Uterus (tissue), 4 donors: ENCODE data around the gene RAB3D. TPM values are rescaled to one million over a fixed set of nuclear protein-coding genes. Genes with fewer than 3 reads are reported as not detected.

Experiments
- DNase-seq, 2 donors: peaks; one replicate each; pipeline ENCODE4 v3.0.0-alpha.2; 2019 to 2020
- H3K27ac ChIP-seq, 2 donors: fragments of 200-600 bp; sonication (generic); 1 replicate in 1 of 2; 2 replicates in 1 of 2; pipeline ENCODE4 v1.5.1; 2016 to 2018
- H3K27me3 ChIP-seq, 2 donors: fragments of 200-600 bp; sonication (generic); one replicate each; pipeline ENCODE4 v1.5.1; 2018 to 2019; ENCODE audit warnings: control low read depth in 1 of 2
- H3K36me3 ChIP-seq, 2 donors: fragments of 200-600 bp; sonication (generic); one replicate each; pipeline ENCODE4 v1.5.1; 2019; ENCODE audit warnings: control low read depth in 1 of 2
- H3K4me1 ChIP-seq, 2 donors: fragments of 200-600 bp; sonication (generic); one replicate each; pipeline ENCODE4 v1.5.1; 2018 to 2019; ENCODE audit warnings: control low read depth in 1 of 2
- H3K4me3 ChIP-seq, 2 donors: fragments of 200-600 bp; sonication (generic); 1 replicate in 1 of 2; 2 replicates in 1 of 2; pipeline ENCODE4 v1.5.1; 2018 to 2019; ENCODE audit warnings: mild to moderate bottlenecking in 1 of 2
- H3K9me3 ChIP-seq, 2 donors: fragments of 200-600 bp; sonication (generic); one replicate each; pipeline ENCODE4 v1.5.1; 2019; ENCODE audit warnings: control low read depth in 1 of 2
- POLR2A ChIP-seq, 2 donors: fragments of 450-650 bp; IDR thresholded peaks; one replicate each; pipeline ENCODE4 v1.6.1; 2016; ENCODE audit warnings: antibody characterized with exemption in 2 of 2, mild to moderate bottlenecking in 1 of 2, moderate library complexity in 1 of 2
- intact Hi-C: fragments of 100-400 bp; cut with DNase I; formaldehyde crosslinking; loops from one replicate; pipeline ENCODE4 v1.15.1; 2023; ENCODE audit warnings: low total_unique reads
- total RNA-seq, 4 donors: library from RNA; depleted of rRNA in 3 of 4; stranded (reverse); fragments of >200 nt in 3 of 4; gene quantifications; one replicate each; pipeline versions ENCODE4 v1.1.0 to v1.2.4, GENCODE V29; 2014 to 2023
- TF ChIP-seq, protein P1 (sequence below), 4 experiments: fragments of 200-600 bp in 2 of 4; fragments of 450-650 bp in 2 of 4; sonication (generic) in 2 of 4; IDR thresholded peaks; one replicate each; pipeline ENCODE4 v1.5.1; 2016 to 2019; ENCODE audit warnings: antibody characterized with exemption in 4 of 4, mild to moderate bottlenecking in 2 of 4, moderate library complexity in 1 of 4
- donor health status: DM: yes; HTN: yes; CAD: no.

The RAB3D gene
- total RNA-seq, 4 donors from 2014 or later, result 14.3 to 61.6 (median 25.7) TPM

DNA sequence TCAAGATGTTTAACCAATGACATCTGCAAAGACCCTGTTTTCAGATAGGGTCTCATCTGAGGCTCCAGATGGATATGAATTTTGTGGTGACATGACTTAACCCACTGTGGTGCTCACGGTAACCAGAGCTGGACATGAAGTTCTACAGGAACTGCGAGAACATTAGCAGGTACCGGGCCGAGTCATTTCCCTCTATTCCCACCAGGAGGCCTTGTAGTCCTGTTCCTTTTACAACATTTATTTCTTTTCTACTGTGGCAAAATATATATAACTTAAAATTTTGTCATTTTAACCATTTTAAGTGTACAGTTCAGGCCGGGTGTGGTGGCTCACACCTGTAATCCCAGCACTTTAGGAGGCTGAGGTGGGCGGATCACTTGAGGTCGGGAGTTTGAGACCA is 51.1 kb downstream of the RAB3D start:
- intact Hi-C loops, result no loop called here
- Histone ChIP-seq H3K4me3 (no peak overlapping the region), H3K27ac (no peak overlapping the region), H3K27me3 (no peaks in the 10 kb centered on the region), H3K4me1 (no peaks in the 10 kb centered on the region), H3K9me3 (no peaks in the 10 kb centered on the region), H3K36me3 (no peaks in the 10 kb centered on the region)
- DNase-seq, result no peak
- TF ChIP-seq, protein P1, sequence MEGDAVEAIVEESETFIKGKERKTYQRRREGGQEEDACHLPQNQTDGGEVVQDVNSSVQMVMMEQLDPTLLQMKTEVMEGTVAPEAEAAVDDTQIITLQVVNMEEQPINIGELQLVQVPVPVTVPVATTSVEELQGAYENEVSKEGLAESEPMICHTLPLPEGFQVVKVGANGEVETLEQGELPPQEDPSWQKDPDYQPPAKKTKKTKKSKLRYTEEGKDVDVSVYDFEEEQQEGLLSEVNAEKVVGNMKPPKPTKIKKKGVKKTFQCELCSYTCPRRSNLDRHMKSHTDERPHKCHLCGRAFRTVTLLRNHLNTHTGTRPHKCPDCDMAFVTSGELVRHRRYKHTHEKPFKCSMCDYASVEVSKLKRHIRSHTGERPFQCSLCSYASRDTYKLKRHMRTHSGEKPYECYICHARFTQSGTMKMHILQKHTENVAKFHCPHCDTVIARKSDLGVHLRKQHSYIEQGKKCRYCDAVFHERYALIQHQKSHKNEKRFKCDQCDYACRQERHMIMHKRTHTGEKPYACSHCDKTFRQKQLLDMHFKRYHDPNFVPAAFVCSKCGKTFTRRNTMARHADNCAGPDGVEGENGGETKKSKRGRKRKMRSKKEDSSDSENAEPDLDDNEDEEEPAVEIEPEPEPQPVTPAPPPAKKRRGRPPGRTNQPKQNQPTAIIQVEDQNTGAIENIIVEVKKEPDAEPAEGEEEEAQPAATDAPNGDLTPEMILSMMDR (IDR thresholded peaks at IDR 0.05), result peak in 2 of 4 experiments; percentile 14 to 17
- no peak for TF ChIP-seq POLR2A (IDR thresholded peaks at IDR 0.05)

GRCh38 chr19:11286312-11286974 is 53.0 kb downstream of the RAB3D start:
- Histone ChIP-seq H3K36me3 (no peaks in the 10 kb centered on the region), H3K4me1 (no peaks in the 10 kb centered on the region), H3K27me3 (no peaks in the 10 kb centered on the region), H3K27ac (peak overlapping the region; percentile 11 to 50), H3K4me3 (no peak overlapping the region), H3K9me3 (no peaks in the 10 kb centered on the region)
- TF ChIP-seq, protein P1 (IDR thresholded peaks at IDR 0.05), result peak in 2 of 4 experiments; percentile 29 to 31
- no peak for TF ChIP-seq POLR2A (IDR thresholded peaks at IDR 0.05)
- intact Hi-C loops, result no loop called here
- no peak for DNase-seq

DNA sequence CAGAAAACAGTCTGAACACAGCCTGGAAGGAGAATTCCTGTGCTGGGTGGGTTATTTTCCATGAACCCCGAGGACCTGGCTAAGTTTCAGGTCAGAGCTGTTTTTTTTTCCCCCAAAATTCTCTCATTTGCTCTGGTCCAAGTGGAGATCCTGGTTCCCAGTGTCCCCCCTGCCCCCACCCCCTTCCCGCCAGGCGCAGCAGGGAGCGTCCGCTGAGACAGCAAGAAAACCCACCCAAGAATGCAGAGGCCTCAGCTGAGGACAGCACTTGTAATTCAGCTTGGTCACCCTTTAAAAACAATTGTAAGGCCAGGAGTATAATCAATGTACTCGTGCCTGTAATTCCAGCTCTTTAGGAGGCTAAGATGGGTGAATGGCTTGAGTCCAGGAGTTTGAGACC is 54.9 kb downstream of the RAB3D start:
- peak overlapping the region in 1 of 2 donors; percentile 20 for H3K27ac ChIP-seq
- no peaks in the 10 kb centered on the region for H3K4me1 ChIP-seq
- intact Hi-C loops, result no loop called here
- H3K36me3 ChIP-seq, result no peaks in the 10 kb centered on the region
- H3K27me3 ChIP-seq, result no peaks in the 10 kb centered on the region
- TF ChIP-seq POLR2A (IDR thresholded peaks at IDR 0.05), result no peak
- TF ChIP-seq, protein P1 (IDR thresholded peaks at IDR 0.05), result no peak
- H3K4me3 ChIP-seq, result no peak overlapping the region
- no peak for DNase-seq
- H3K9me3 ChIP-seq, result no peaks in the 10 kb centered on the region

- intact Hi-C loops, result no loop called here
- Histone ChIP-seq H3K4me1 (no peaks in the 10 kb centered on the region), H3K27ac (no peak overlapping the region), H3K9me3 (no peaks in the 10 kb centered on the region), H3K36me3 (no peaks in the 10 kb centered on the region), H3K4me3 (no peak overlapping the region), H3K27me3 (no peaks in the 10 kb centered on the region)
- DNase-seq, result no peak
- no peak for TF ChIP-seq POLR2A (IDR thresholded peaks at IDR 0.05)
- TF ChIP-seq, protein P1 (IDR thresholded peaks at IDR 0.05), result no peak
Measured at GRCh38 chr19:11281356-11282049, 58.0 kb downstream of the RAB3D start.

- no peak overlapping the region for H3K4me3 ChIP-seq
- intact Hi-C loops, result no loop called here
Measured at GRCh38 chr19:11279505-11280236, 59.8 kb downstream of the RAB3D start.

More at GRCh38 chr19:11279505-11280236, 59.8 kb downstream of the RAB3D start:
- TF ChIP-seq, protein P1 (IDR thresholded peaks at IDR 0.05), result no peak
- TF ChIP-seq POLR2A (IDR thresholded peaks at IDR 0.05), result no peak
- H3K4me1 ChIP-seq, result no peaks in the 10 kb centered on the region
- DNase-seq, result no peak
- no peaks in the 10 kb centered on the region for H3K27me3 ChIP-seq
- H3K9me3 ChIP-seq, result no peaks in the 10 kb centered on the region
- peak overlapping the region in 1 of 2 donors; percentile 15 for H3K27ac ChIP-seq
- H3K36me3 ChIP-seq, result no peaks in the 10 kb centered on the region
